ENCODE data around the gene CSE1L.
"Not testable (repeated sequence)": the region's sequence is repeated elsewhere in the genome, so short reads cannot be mapped to it uniquely, and the experiment has no call there.

The CSE1L gene

DNA sequence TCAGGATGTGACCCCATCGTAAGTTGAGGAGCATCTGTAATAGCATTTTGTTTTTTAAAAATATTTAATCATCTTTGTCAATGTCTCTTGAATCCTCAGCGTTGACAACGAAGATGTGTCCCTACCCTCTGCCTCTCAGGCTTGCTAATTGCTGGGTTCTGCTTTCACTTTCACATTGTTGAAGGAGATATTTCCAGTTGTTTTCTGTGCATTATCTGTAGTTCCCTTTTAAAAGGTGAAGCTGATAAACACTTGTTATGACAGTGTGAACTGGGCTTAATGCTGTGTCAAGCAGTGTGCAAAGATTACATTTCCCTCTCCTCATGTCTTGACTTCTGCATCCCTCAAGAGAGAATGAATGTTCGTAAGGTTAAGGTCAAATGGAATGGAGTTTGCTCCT, 54.9 kb downstream of the CSE1L start:
- peaks cover 28% of the 10 kb centered on the region for H3K36me3 ChIP-seq (ENCODE audit: control insufficient read depth, insufficient read depth, low read length)
- no peak for DNase-seq (ENCODE audit: extremely low read depth, insufficient read length)
- H3K4me3 ChIP-seq (replicated peaks; ENCODE audit: low read depth, low read length) = no peak overlapping the region
- no peaks in the 10 kb centered on the region for H3K27me3 ChIP-seq (replicated peaks; ENCODE audit: control insufficient read depth, insufficient read depth, low read length)
- TF ChIP-seq, protein P1, sequence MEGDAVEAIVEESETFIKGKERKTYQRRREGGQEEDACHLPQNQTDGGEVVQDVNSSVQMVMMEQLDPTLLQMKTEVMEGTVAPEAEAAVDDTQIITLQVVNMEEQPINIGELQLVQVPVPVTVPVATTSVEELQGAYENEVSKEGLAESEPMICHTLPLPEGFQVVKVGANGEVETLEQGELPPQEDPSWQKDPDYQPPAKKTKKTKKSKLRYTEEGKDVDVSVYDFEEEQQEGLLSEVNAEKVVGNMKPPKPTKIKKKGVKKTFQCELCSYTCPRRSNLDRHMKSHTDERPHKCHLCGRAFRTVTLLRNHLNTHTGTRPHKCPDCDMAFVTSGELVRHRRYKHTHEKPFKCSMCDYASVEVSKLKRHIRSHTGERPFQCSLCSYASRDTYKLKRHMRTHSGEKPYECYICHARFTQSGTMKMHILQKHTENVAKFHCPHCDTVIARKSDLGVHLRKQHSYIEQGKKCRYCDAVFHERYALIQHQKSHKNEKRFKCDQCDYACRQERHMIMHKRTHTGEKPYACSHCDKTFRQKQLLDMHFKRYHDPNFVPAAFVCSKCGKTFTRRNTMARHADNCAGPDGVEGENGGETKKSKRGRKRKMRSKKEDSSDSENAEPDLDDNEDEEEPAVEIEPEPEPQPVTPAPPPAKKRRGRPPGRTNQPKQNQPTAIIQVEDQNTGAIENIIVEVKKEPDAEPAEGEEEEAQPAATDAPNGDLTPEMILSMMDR (IDR thresholded peaks at IDR 0.05; ENCODE audit: insufficient read depth, low read length, poor library complexity, severe bottlenecking) = no peak

DNA sequence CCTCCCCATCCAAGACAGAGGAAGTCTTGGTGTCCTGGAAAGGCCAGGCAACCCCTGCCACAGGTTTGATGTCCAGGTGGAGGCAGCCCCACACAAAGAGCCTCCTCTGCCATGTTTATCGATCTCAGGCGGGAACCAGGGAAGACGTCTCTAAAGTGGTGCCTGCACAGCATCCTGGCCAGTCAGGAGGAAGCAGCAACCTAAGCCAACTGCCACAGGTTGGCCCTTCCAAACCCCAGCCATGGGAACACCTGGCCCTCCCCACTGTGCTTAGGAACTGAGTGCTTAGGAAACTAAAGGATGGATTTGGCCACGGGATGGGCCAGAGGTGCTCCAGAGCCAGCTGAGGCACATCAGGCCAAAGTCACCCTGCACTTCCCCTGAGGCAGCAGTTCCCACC, 56.9 kb downstream of the CSE1L start:
- no peak for DNase-seq (ENCODE audit: extremely low read depth, insufficient read length)
- TF ChIP-seq, protein P1 (IDR thresholded peaks at IDR 0.05; ENCODE audit: insufficient read depth, low read length, poor library complexity, severe bottlenecking) = no peak
- Histone ChIP-seq H3K4me3 (replicated peaks; ENCODE audit: low read depth, low read length) (no peak overlapping the region), H3K36me3 (ENCODE audit: control insufficient read depth, insufficient read depth, low read length) (peaks cover 23% of the 10 kb centered on the region), H3K27me3 (replicated peaks; ENCODE audit: control insufficient read depth, insufficient read depth, low read length) (no peaks in the 10 kb centered on the region)

DNA sequence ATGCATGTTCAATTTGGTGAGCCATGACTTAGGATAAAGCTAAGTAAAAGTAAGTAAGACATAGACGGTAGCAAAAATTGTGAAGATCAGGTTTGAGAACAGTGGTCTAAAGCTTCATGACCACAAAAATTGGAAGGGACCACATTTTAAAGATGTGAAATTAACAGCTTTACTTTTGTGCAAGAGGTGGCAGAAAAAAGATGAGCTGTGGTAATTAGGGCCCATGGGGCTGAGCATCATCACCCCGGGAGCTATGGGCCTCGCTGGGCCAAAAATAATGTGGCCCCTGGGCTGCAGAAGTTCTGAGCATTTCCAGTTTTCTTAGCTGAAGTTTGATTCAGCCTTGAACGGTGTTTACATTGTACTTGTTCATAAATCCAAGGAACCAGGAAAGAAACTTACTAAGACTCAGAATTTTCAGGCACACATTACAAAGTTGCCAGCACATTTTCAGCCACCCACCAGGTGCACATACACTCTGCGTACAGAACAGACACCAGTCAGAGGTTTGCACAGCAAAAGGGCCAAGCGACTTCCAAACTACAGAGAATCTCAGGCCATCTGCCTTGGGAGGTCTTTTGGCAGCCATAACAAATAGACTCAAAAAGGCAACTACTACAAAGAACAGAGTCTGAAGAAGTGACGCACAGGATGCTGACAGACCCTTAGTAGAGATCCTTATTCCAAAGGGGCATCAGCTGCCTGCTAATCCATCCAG, 57.7 kb downstream of the CSE1L start:
- TF ChIP-seq, protein P1 (IDR thresholded peaks at IDR 0.05; ENCODE audit: insufficient read depth, low read length, poor library complexity, severe bottlenecking) = no peak
- no peak for DNase-seq (ENCODE audit: extremely low read depth, insufficient read length)
- no peaks in the 10 kb centered on the region for H3K27me3 ChIP-seq (replicated peaks; ENCODE audit: control insufficient read depth, insufficient read depth, low read length)
- H3K4me3 ChIP-seq (replicated peaks; ENCODE audit: low read depth, low read length) = no peak overlapping the region
- peaks cover 21% of the 10 kb centered on the region for H3K36me3 ChIP-seq (ENCODE audit: control insufficient read depth, insufficient read depth, low read length)

DNA sequence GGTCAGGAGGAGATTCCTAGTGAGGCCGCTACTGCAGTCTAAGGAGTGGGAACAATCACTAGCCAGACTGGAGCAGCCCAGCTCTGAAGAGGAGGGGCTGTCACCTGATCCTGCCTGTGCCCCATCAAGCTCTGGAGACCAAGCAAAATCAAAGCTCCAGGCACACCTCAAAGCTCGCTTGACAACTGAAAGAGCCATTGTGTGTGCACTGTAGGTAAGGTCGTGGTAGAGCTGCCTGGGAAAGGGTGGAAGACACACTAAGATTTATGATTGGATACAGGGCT, 58.2 kb downstream of the CSE1L start:
- no peak for DNase-seq (ENCODE audit: extremely low read depth, insufficient read length)
- no peaks in the 10 kb centered on the region for H3K27me3 ChIP-seq (replicated peaks; ENCODE audit: control insufficient read depth, insufficient read depth, low read length)
- H3K4me3 ChIP-seq (replicated peaks; ENCODE audit: low read depth, low read length) = no peak overlapping the region
- TF ChIP-seq, protein P1 (IDR thresholded peaks at IDR 0.05; ENCODE audit: insufficient read depth, low read length, poor library complexity, severe bottlenecking) = no peak
- peaks cover 19% of the 10 kb centered on the region for H3K36me3 ChIP-seq (ENCODE audit: control insufficient read depth, insufficient read depth, low read length)

DNA sequence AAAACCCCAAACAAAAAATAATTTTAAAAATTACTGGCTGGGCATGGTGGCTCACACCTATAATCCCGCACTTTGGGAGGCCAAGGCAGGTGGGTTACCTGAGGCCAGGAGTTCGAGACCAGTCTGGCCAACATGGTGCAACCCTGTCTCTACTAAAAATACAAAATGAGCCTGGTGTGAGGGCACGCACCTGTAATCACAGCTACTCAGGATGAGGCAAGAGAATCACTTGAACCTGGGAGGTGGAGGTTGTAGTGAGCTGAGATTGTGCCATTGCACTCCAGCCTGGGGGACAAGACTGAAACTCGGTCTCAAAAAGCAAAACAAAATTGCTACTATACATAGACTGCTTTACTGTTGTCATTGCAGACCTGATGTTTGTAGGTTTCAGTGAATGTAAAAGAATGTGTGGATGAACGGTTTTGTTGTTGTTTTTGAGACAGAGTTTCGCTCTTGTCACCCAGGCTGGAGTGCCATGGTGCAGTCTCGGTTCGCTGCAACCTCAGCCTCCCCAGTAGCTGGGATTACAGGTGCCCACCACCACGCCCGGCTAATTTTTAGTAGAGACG, 59.0 kb downstream of the CSE1L start:
- not testable (repeated sequence) for H3K27me3 ChIP-seq (replicated peaks; ENCODE audit: control insufficient read depth, insufficient read depth, low read length); H3K4me3 ChIP-seq (replicated peaks; ENCODE audit: low read depth, low read length); DNase-seq (ENCODE audit: extremely low read depth, insufficient read length)
- peaks cover 19% of the 10 kb centered on the region for H3K36me3 ChIP-seq (ENCODE audit: control insufficient read depth, insufficient read depth, low read length)

DNA sequence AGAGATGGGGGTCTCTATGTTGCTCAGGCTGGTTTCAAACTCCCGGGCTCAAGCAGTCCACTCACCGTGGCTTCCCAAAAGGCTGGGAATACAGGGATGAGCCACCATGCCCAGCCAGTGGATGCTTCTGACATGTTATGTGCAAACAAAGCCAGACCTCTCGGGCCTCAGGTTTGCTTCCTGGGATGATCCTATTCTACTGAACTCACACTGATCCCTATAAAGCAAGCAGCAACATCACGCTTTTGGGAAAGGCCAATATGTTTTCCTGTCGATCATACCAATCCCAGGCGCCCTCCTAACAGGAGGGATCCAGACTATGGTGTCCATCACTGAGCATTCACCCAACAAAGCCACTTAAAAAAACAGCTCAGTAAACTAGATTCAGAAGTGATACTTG, 60.2 kb downstream of the CSE1L start:
- H3K27me3 ChIP-seq (replicated peaks; ENCODE audit: control insufficient read depth, insufficient read depth, low read length) = no peaks in the 10 kb centered on the region
- TF ChIP-seq, protein P1 (IDR thresholded peaks at IDR 0.05; ENCODE audit: insufficient read depth, low read length, poor library complexity, severe bottlenecking) = no peak
- no peak for DNase-seq (ENCODE audit: extremely low read depth, insufficient read length)
- no peak overlapping the region for H3K4me3 ChIP-seq (replicated peaks; ENCODE audit: low read depth, low read length)
- H3K36me3 ChIP-seq (ENCODE audit: control insufficient read depth, insufficient read depth, low read length) = peaks cover 17% of the 10 kb centered on the region

Measured in GM06990 (cell line).